Ovary (tissue), 3 donors: Measurements from ENCODE around the gene TSGA10IP.

Source experiments
- POLR2A ChIP-seq: fragments of 450-650 bp; IDR thresholded peaks from one replicate; pipeline ENCODE4 v1.6.1; 2017; ENCODE audit warnings: antibody characterized with exemption, mild to moderate bottlenecking, moderate library complexity
- TF ChIP-seq, protein P1 (sequence below), 3 donors: fragments of 450-650 bp in 2 of 3; fragments of 200-600 bp in 1 of 3; IDR thresholded peaks; one replicate each; pipeline versions ENCODE4 v1.5.1 to v1.8.0; 2016 to 2022; ENCODE audit warnings: antibody characterized with exemption in 3 of 3, mild to moderate bottlenecking in 1 of 3
- donor health status: DM: no; HTN: no; CAD: no.

DNA sequence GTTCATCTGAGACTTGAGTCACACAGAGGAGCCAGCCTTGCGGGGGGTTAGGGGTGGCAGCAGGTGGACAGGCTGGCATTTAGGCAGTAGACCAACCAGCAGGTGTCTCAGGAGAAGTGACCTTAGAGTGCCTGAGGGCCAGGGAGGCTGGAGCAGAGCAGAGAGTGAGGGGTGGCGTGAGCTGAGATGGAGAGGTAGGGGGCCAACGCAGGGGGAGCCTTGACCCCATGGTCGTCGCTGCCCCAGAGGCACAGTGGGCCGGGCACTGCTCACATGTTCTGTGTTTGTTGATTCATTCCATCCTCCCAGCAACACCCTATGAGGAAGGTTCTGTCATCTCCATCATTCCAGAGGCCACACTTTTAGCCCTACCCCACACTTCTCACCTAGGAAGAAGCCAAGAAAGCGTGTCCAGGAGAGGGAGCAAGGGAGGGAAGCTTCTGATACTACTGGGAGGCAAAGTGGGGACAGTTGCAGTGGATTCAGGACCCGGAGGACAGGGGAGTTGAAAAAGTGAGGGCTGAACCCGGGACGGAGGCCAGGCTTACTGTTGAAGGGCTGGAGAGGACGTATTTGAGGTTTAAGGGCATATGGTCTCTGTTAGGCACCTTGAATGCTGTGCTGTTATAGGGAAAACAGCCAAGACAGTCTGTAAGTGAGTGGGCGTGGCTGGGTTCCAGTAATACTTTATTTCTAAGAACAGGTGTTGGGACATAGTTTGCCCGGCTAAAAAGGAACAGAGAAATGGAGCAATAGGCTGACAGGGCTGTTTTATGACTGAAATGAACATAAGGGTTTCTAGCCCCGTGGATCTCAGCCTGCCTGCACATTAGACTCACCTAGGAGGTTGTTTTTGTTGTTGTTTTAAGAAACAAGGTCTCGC is 23.6 kb downstream of the TSGA10IP start:
- TF ChIP-seq, protein P1, sequence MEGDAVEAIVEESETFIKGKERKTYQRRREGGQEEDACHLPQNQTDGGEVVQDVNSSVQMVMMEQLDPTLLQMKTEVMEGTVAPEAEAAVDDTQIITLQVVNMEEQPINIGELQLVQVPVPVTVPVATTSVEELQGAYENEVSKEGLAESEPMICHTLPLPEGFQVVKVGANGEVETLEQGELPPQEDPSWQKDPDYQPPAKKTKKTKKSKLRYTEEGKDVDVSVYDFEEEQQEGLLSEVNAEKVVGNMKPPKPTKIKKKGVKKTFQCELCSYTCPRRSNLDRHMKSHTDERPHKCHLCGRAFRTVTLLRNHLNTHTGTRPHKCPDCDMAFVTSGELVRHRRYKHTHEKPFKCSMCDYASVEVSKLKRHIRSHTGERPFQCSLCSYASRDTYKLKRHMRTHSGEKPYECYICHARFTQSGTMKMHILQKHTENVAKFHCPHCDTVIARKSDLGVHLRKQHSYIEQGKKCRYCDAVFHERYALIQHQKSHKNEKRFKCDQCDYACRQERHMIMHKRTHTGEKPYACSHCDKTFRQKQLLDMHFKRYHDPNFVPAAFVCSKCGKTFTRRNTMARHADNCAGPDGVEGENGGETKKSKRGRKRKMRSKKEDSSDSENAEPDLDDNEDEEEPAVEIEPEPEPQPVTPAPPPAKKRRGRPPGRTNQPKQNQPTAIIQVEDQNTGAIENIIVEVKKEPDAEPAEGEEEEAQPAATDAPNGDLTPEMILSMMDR (IDR thresholded peaks at IDR 0.05), result no peak
- no peak for TF ChIP-seq POLR2A
